GM18519 (cell line): ENCODE results near the gene DDTL.
"Not testable (repeated sequence)": the region's sequence is repeated elsewhere in the genome, so short reads cannot be mapped to it uniquely, and the experiment has no call there.

ENCODE experiments used
- ATAC-seq: cut with Tn5 transposase; IDR thresholded peaks from one replicate; pipeline ENCODE4 v1.9.1; 2021; ENCODE audit warnings: mild to moderate bottlenecking, moderate library complexity; ENCODE audit not compliant: unreplicated experiment, low FRiP score

DDTL gene

GRCh38 chr22:23966568-23966967, at the start of gene DDTL:
Gene DDTL, plus strand, starts transcription at chr22:23966888. Its CDS starts 27 bp downstream, at chr22:23966915.
- peak; percentile 81 for ATAC-seq

- not testable (repeated sequence) for ATAC-seq
Measured at GRCh38 chr22:23920267-23920611, 46.4 kb upstream of the DDTL start.

GRCh38 chr22:23921586-23922201, 45.0 kb upstream of the DDTL start:
- ATAC-seq = not testable (repeated sequence)

GRCh38 chr22:23922921-23923320, 43.8 kb upstream of the DDTL start:
- ATAC-seq = no peak

- ATAC-seq = no peak
Measured at GRCh38 chr22:23925020-23925606, 41.6 kb upstream of the DDTL start.

GRCh38 chr22:23926561-23926960, 40.1 kb upstream of the DDTL start:
- ATAC-seq = no peak

- no peak for ATAC-seq
Measured at GRCh38 chr22:23938328-23939016, 28.2 kb upstream of the DDTL start.

- ATAC-seq = no peak
Measured at GRCh38 chr22:23939017-23939357, 27.7 kb upstream of the DDTL start.

GRCh38 chr22:23940166-23940565, 26.5 kb upstream of the DDTL start:
- ATAC-seq = not testable (repeated sequence)

GRCh38 chr22:23947391-23947790, 19.3 kb upstream of the DDTL start:
- not testable (repeated sequence) for ATAC-seq

- ATAC-seq = not testable (repeated sequence)
Measured at GRCh38 chr22:23949764-23950163, 16.9 kb upstream of the DDTL start.

GRCh38 chr22:23951383-23951782, 15.3 kb upstream of the DDTL start:
- ATAC-seq = not testable (repeated sequence)

GRCh38 chr22:23952794-23953405, 13.8 kb upstream of the DDTL start:
- ATAC-seq = not testable (repeated sequence)

GRCh38 chr22:23953485-23953884, 13.2 kb upstream of the DDTL start:
- not testable (repeated sequence) for ATAC-seq

GRCh38 chr22:23954193-23954990, 12.3 kb upstream of the DDTL start:
- not testable (repeated sequence) for ATAC-seq

GRCh38 chr22:23954991-23955305, 11.7 kb upstream of the DDTL start:
- ATAC-seq = not testable (repeated sequence)

- not testable (repeated sequence) for ATAC-seq
Measured at GRCh38 chr22:23955886-23956285, 10.8 kb upstream of the DDTL start.

- ATAC-seq = not testable (repeated sequence)
Measured at GRCh38 chr22:23956301-23956900, 10.3 kb upstream of the DDTL start.

GRCh38 chr22:23961084-23961771, 5.5 kb upstream of the DDTL start, which contains the start of gene GSTT2B:
Gene GSTT2B, minus strand, starts transcription at chr22:23961195. Its CDS starts 64 bp downstream, at chr22:23961131.
- not testable (repeated sequence) for ATAC-seq

GRCh38 chr22:23966094-23966493, 594 bp upstream of the DDTL start:
- ATAC-seq = not testable (repeated sequence)
